Heart right ventricle (tissue), 16 donors: ENCODE results near the gene INA. TPM values are rescaled to one million over a fixed set of nuclear protein-coding genes. Genes with fewer than 3 reads are reported as not detected.

Experiments
- ATAC-seq, 8 donors: fragments of 200-7000 bp; cut with Tn5 transposase; one replicate each; pipeline ENCODE4 v1.9.1; 2020; ENCODE audit warnings: mild to moderate bottlenecking in 8 of 8, moderate library complexity in 8 of 8, moderate number of reproducible peaks in 1 of 8
- DNase-seq, 2 donors: peaks; one replicate each; pipeline ENCODE4 v3.0.0-alpha.2; 2020
- H3K27ac ChIP-seq, 10 donors: fragments of 200-600 bp; sonication (generic) in 2 of 10; one replicate each; pipeline versions ENCODE4 v1.5.0 to v1.8.0; 2020 to 2022; ENCODE audit warnings: mild to moderate bottlenecking in 3 of 10
- H3K27me3 ChIP-seq, 7 donors: fragments of 200-600 bp; one replicate each; pipeline ENCODE4 v1.8.0; 2021 to 2022; ENCODE audit warnings: mild to moderate bottlenecking in 2 of 7
- H3K36me3 ChIP-seq, 9 donors: fragments of 200-600 bp; sonication (generic) in 1 of 9; one replicate each; pipeline versions ENCODE4 v1.5.0 to v1.8.0; 2020 to 2022; ENCODE audit warnings: mild to moderate bottlenecking in 2 of 9
- H3K4me1 ChIP-seq, 9 donors: fragments of 200-600 bp; sonication (generic) in 1 of 9; one replicate each; pipeline versions ENCODE4 v1.5.0 to v1.8.0; 2020 to 2022; ENCODE audit warnings: mild to moderate bottlenecking in 4 of 9
- H3K4me3 ChIP-seq, 10 donors: fragments of 200-600 bp; sonication (generic) in 2 of 10; one replicate each; pipeline versions ENCODE4 v1.5.0 to v1.8.0; 2020 to 2022; ENCODE audit warnings: mild to moderate bottlenecking in 7 of 10, moderate library complexity in 2 of 10
- H3K9me3 ChIP-seq, 11 donors: fragments of 200-600 bp in 10 of 11; sonication (generic) in 2 of 11; one replicate each; pipeline versions ENCODE4 v1.5.0 to v1.8.0; 2013 to 2022; ENCODE audit warnings: mild to moderate bottlenecking in 2 of 11, control low read depth in 1 of 11, moderate library complexity in 1 of 11
- CTCF ChIP-seq, 9 donors: fragments of 200-600 bp; sonication (generic) in 2 of 9; IDR thresholded peaks; one replicate each; pipeline versions ENCODE4 v1.5.0 to v1.8.0; 2021 to 2022; ENCODE audit warnings: antibody characterized with exemption in 9 of 9, mild to moderate bottlenecking in 5 of 9, moderate library complexity in 1 of 9
- WGBS, 2 donors: extraction: QIAGEN DNeasy Blood & Tissue Kit; methylation state at CpG; one replicate each; pipeline ENCODE4 v1.1.7; 2013; ENCODE audit warnings: inconsistent platforms in 1 of 2; 5-methylcytosine and 5-hydroxymethylcytosine counted together
- intact Hi-C, 10 donors: fragments of 100-400 bp; cut with DNase I; formaldehyde crosslinking; loops; one replicate each; pipeline versions ENCODE4 v1.11.1 to v1.14.2; 2022
- polyA plus RNA-seq, 2 donors: library from polyadenylated mRNA; stranded (reverse); fragments of 200-250 nt; gene quantifications; one replicate each; pipeline ENCODE4 v1.2.3, GENCODE V29; 2013
- total RNA-seq, 10 donors: library from RNA; stranded (reverse); fragmentation: NEBNext Ultra II Directional in 3 of 10; extraction: Animal tissue kit (Norgen Biotek cat#: 25700) in 3 of 10; gene quantifications; one replicate each; pipeline versions ENCODE4 v1.2.1 to v1.2.4, GENCODE V29; 2021 to 2023
- donor health status: Arrhythmogenic right ventricular cardiomyopathy.
- donor health status: ischemic (EF 13 %, LVEDD 7.1; RV severe dilation, severe dysfunction).
- donor health status: healthy with polysubstance abuse.
- donor health status: DM: no; HTN: yes; CAD: no.
- donor health status: DM: no; HTN: no; CAD: no.
- donor health status: ischemic (EF 25% LVEDD 6.9; RV normal size, moderate dysfunction).
- donor health status: ischemic (EF 25% LVEDD 5.7; RV mildly dilated, moderate dysfunction).
- donor health status: healthy.
- donor health status: DM: yes; HTN: yes; CAD: no.
- donor health status: Ischemic cardiomyopathy.
- donor health status: ischemic (EF 35%, LVEDD 5.7; RV mildly dilated, moderate dysfunction).
- donor health status: nonischemic (EF 11% LVEDD 7.7; RV severe dilation, severe dysfunction).
- donor health status: DM: yes; HTN: yes; CAD: no.
- donor health status: PGD.
- donor health status: ischemic (EF 29% LVEDD 5.4; RV normal size, mild dysfunction).
- donor health status: nonischemic (EF 23%, LVEDD 6.1; RV moderate dilation, normal function).

The INA gene
- total and polyA plus RNA-seq, 12 donors, result 0.01 TPM; not detected in 11

GRCh38 chr10:103262229-103262628 lies 14.7 kb upstream of the INA start:
- 68 to 73% methylated on average over 3 of the region's 3 CpGs for WGBS, 2 donors
- ATAC-seq, result no peak

GRCh38 chr10:103265717-103266329 lies 11.1 kb upstream of the INA start:
- DNase-seq (peak in 1 of 2 donors; percentile 73), ATAC-seq (no peak)
- no peaks in the 10 kb centered on the region for H3K36me3 ChIP-seq
- H3K4me1 ChIP-seq, result no peaks in the 10 kb centered on the region
- WGBS, 2 donors, result 32 to 33% methylated on average over 11 of the region's 11 CpGs
- H3K27ac ChIP-seq, result no peak overlapping the region
- no peak for TF ChIP-seq CTCF (IDR thresholded peaks at IDR 0.05)
- no peaks in the 10 kb centered on the region for H3K9me3 ChIP-seq
- no peak overlapping the region for H3K4me3 ChIP-seq
- intact Hi-C loops, result no loop called here
- H3K27me3 ChIP-seq, result peaks cover 0 to 70% (median 37%) of the 10 kb centered on the region in 7 donors

More at GRCh38 chr10:103262229-103262628, 14.7 kb upstream of the INA start:
- TF ChIP-seq CTCF (IDR thresholded peaks at IDR 0.05), result no peak
- DNase-seq, result no peak
- Histone ChIP-seq H3K4me1 (no peaks in the 10 kb centered on the region), H3K27me3 (peaks cover 0 to 44% (median 16%) of the 10 kb centered on the region in 7 donors), H3K9me3 (peaks cover 0 to 6% (median 0%) of the 10 kb centered on the region in 11 donors), H3K4me3 (no peak overlapping the region), H3K36me3 (no peaks in the 10 kb centered on the region), H3K27ac (no peak overlapping the region)
- intact Hi-C loops, result no loop called here

- no peak overlapping the region for H3K4me3 ChIP-seq
- DNase-seq (no peak), ATAC-seq (peak in 5 of 8 donors; percentile 35 to 84 (median 43))
- WGBS, 2 donors, result 36 to 47% methylated on average over 4 of the region's 4 CpGs
- no peak overlapping the region for H3K27ac ChIP-seq
- TF ChIP-seq CTCF (IDR thresholded peaks at IDR 0.05), result no peak
- intact Hi-C loops, result no loop called here
- H3K4me1 ChIP-seq, result peaks cover 0 to 26% (median 6%) of the 10 kb centered on the region in 9 donors
- peaks cover 14 to 56% (median 51%) of the 10 kb centered on the region in 7 donors for H3K27me3 ChIP-seq
- H3K9me3 ChIP-seq, result no peaks in the 10 kb centered on the region
- H3K36me3 ChIP-seq, result no peaks in the 10 kb centered on the region
Observed at GRCh38 chr10:103273041-103273441, 3.9 kb upstream of the INA start.

- H3K4me3 ChIP-seq, result peak overlapping the region in 5 of 10 donors; percentile 15 to 39 (median 22)
- TF ChIP-seq CTCF (IDR thresholded peaks at IDR 0.05), result no peak
- H3K27ac ChIP-seq, result no peak overlapping the region
- H3K9me3 ChIP-seq, result no peaks in the 10 kb centered on the region
- no peaks in the 10 kb centered on the region for H3K36me3 ChIP-seq
- peaks cover 19 to 72% (median 67%) of the 10 kb centered on the region in 7 donors for H3K27me3 ChIP-seq
- 8 to 12% methylated on average over 21 of the region's 21 CpGs for WGBS, 2 donors
- H3K4me1 ChIP-seq, result peaks cover 0 to 27% (median 6%) of the 10 kb centered on the region in 9 donors
- ATAC-seq (no peak), DNase-seq (no peak)
- intact Hi-C loops, result no loop called here
Observed at GRCh38 chr10:103276251-103276895, 565 bp upstream of the INA start.
